HFF-Myc (cell line): ENCODE results near the gene OXSR1.
"Not testable (repeated sequence)": the region's sequence is repeated elsewhere in the genome, so short reads cannot be mapped to it uniquely, and the experiment has no call there.

Experiments used
- DNase-seq: peaks from one replicate; pipeline ENCODE4 v3.0.0-alpha.2; 2011; ENCODE audit warnings: low read depth; ENCODE audit errors: extremely low read depth
- H3K4me3 ChIP-seq: replicated peaks from 2 replicates; pipeline ENCODE4 v1.5.1; 2011; ENCODE audit warnings: low read depth, mild to moderate bottlenecking, control low read depth, low read length
- CTCF ChIP-seq: IDR thresholded peaks from 2 replicates; pipeline ENCODE4 v1.5.1; 2012; ENCODE audit warnings: mild to moderate bottlenecking, low read depth, low read length, control low read depth; ENCODE audit errors: missing control alignments

OXSR1 gene

GRCh38 chr3:38154033-38154494, 11.3 kb upstream of the OXSR1 start:
- no peak overlapping the region for H3K4me3 ChIP-seq
- TF ChIP-seq CTCF, result no peak
- no peak for DNase-seq

- no peak for DNase-seq
- H3K4me3 ChIP-seq, result no peak overlapping the region
Observed at GRCh38 chr3:38154625-38155255, 10.6 kb upstream of the OXSR1 start.

GRCh38 chr3:38155825-38156224, 9.5 kb upstream of the OXSR1 start:
- no peak for TF ChIP-seq CTCF
- H3K4me3 ChIP-seq, result no peak overlapping the region
- no peak for DNase-seq

More at GRCh38 chr3:38154625-38155255, 10.6 kb upstream of the OXSR1 start:
- no peak for TF ChIP-seq CTCF

- no peak for TF ChIP-seq CTCF
- no peak overlapping the region for H3K4me3 ChIP-seq
- no peak for DNase-seq
Observed at GRCh38 chr3:38157117-38157516, 8.2 kb upstream of the OXSR1 start.

- no peak for DNase-seq
- TF ChIP-seq CTCF, result no peak
- H3K4me3 ChIP-seq, result no peak overlapping the region
Observed at GRCh38 chr3:38157595-38157994, 7.7 kb upstream of the OXSR1 start.

- H3K4me3 ChIP-seq, result no peak overlapping the region
- TF ChIP-seq CTCF, result no peak
- no peak for DNase-seq
Observed at GRCh38 chr3:38158472-38158871, 6.9 kb upstream of the OXSR1 start.

GRCh38 chr3:38160704-38161103, 4.6 kb upstream of the OXSR1 start:
- H3K4me3 ChIP-seq, DNase-seq: not testable (repeated sequence)
